SH-SY5Y (cell line): ENCODE measurements around the gene CLDN25.

ENCODE experiments used
- GATA2 ChIP-seq: IDR thresholded peaks from 2 replicates; pipeline ENCODE4 v1.6.1; 2011; ENCODE audit warnings: mild to moderate bottlenecking, low read depth, low read length
- GATA3 ChIP-seq: IDR thresholded peaks from 2 replicates; pipeline ENCODE4 v1.6.1; 2011; ENCODE audit warnings: low read depth, mild to moderate bottlenecking, low read length, moderate library complexity

CLDN25 gene

GRCh38 chr11:113779496-113779895 is at the start of gene CLDN25:
Gene CLDN25, plus strand, starts transcription at chr11:113779796. Its CDS starts 0 bp downstream, at chr11:113779796.
- TF ChIP-seq GATA2 (no peak), GATA3 (no peak)

- TF ChIP-seq GATA2 (no peak), GATA3 (no peak)
These were observed 48.5 kb upstream of the CLDN25 start for GRCh38 chr11:113730887-113731726.

- TF ChIP-seq GATA3 (no peak), GATA2 (no peak)
These were observed 47.5 kb upstream of the CLDN25 start for GRCh38 chr11:113732092-113732491.

- no peak for TF ChIP-seq GATA2
- no peak for TF ChIP-seq GATA3
These were observed 43.3 kb upstream of the CLDN25 start for GRCh38 chr11:113736323-113736722.

- TF ChIP-seq GATA3 (no peak), GATA2 (no peak)
These were observed 26.7 kb upstream of the CLDN25 start for GRCh38 chr11:113752932-113753331.

GRCh38 chr11:113760241-113760640 is 19.4 kb upstream of the CLDN25 start:
- no peak for TF ChIP-seq GATA2
- TF ChIP-seq GATA3 = no peak

- no peak for TF ChIP-seq GATA3
- TF ChIP-seq GATA2 = no peak
These were observed 14.9 kb upstream of the CLDN25 start for GRCh38 chr11:113764527-113765219.

GRCh38 chr11:113771964-113772363 is 7.6 kb upstream of the CLDN25 start:
- no peak for TF ChIP-seq GATA3
- no peak for TF ChIP-seq GATA2

GRCh38 chr11:113773092-113773415 is 6.5 kb upstream of the CLDN25 start:
- no peak for TF ChIP-seq GATA2
- TF ChIP-seq GATA3 = no peak

GRCh38 chr11:113773416-113774173 is 6.0 kb upstream of the CLDN25 start, which contains the start of gene ZW10:
Gene ZW10, minus strand, starts transcription at chr11:113773692. Its CDS starts 26 bp downstream, at chr11:113773666.
- TF ChIP-seq GATA3 = no peak
- no peak for TF ChIP-seq GATA2

- TF ChIP-seq GATA2 = no peak
- no peak for TF ChIP-seq GATA3
These were observed 5.5 kb upstream of the CLDN25 start for GRCh38 chr11:113774174-113774503.

- TF ChIP-seq GATA3 (no peak), GATA2 (peak; percentile 76)
These were observed 1.3 kb upstream of the CLDN25 start for GRCh38 chr11:113778111-113778910.

GRCh38 chr11:113781682-113782081 is 2.1 kb downstream of the CLDN25 start:
- no peak for TF ChIP-seq GATA2
- no peak for TF ChIP-seq GATA3
